Stimulated activated naive CD8-positive, alpha-beta T cell treated with anti-CD3 and anti-CD28 coated beads, Interleukin-15, Interleukin-2, amounts not matched to agents 100 U/mL and 50 U/mL, for 24 hours (primary cell): ENCODE results near the gene FYCO1.
"Not testable (repeated sequence)": the region's sequence is repeated elsewhere in the genome, so short reads cannot be mapped to it uniquely, and the experiment has no call there.

Source experiments
- ATAC-seq: fragments of 150-1000 bp; cut with Tn5 transposase; one replicate; pipeline ENCODE4 v1.10.0; 2021
- DNase-seq: peaks from one replicate; pipeline ENCODE4 v3.0.0; 2021

FYCO1 gene

GRCh38 chr3:45995236-45996192 lies at the start of gene FYCO1:
FYCO1 (minus strand) TSS chr3:45995824; CDS start chr3:45984910, 10,914 bp downstream.
- peak; percentile 93 for DNase-seq
- peak; percentile 81 for ATAC-seq

- ATAC-seq (no peak), DNase-seq (no peak)
These were observed 43.3 kb upstream of the FYCO1 start for GRCh38 chr3:46038916-46039315.

GRCh38 chr3:46038071-46038470 lies 42.4 kb upstream of the FYCO1 start:
- ATAC-seq, DNase-seq: not testable (repeated sequence)

- DNase-seq (no peak), ATAC-seq (no peak)
These were observed 40.6 kb upstream of the FYCO1 start for GRCh38 chr3:46036191-46036590.

DNA sequence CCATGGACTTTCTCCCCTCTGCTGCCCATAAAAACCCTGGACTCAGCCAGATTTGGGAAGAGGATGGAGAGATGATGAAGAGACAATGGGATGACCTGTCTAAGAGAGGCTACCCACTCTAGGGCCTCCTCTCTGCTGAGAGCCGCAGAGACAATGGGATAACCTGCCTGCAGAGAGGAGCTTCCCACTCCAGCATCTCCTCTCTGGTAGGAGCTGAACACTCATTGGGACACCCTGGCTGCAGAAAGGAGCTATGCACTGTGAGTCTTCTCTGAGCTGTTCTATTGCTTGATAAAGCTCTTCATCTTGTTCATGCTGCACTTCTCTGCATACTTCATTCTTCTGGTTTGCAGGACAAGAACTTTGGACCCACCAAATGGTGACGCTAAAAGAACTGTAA lies 36.1 kb upstream of the FYCO1 start:
- DNase-seq (no peak), ATAC-seq (no peak)

- DNase-seq (no peak), ATAC-seq (no peak)
These were observed 35.6 kb upstream of the FYCO1 start for GRCh38 chr3:46031269-46031668.

DNA sequence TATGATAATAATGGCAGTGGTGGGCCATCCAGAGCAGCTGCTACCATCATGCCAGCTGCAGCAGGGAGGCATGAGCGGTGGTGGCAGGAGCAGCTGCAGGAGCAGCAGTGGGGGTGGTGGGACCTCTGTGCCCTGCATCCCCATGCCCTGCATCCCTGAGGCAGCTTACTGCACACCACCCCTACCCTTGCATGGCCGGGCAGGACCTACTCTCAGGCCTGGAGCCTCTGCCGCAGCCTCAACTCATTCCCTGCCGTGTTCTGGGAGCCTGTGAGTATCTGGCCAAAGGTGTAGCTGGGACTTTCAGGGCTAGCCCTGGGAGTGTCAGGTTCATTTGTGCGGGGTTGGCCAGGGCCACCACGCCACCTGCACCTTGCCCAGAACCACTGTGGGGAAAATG lies 35.0 kb upstream of the FYCO1 start:
- ATAC-seq (no peak), DNase-seq (no peak)

DNA sequence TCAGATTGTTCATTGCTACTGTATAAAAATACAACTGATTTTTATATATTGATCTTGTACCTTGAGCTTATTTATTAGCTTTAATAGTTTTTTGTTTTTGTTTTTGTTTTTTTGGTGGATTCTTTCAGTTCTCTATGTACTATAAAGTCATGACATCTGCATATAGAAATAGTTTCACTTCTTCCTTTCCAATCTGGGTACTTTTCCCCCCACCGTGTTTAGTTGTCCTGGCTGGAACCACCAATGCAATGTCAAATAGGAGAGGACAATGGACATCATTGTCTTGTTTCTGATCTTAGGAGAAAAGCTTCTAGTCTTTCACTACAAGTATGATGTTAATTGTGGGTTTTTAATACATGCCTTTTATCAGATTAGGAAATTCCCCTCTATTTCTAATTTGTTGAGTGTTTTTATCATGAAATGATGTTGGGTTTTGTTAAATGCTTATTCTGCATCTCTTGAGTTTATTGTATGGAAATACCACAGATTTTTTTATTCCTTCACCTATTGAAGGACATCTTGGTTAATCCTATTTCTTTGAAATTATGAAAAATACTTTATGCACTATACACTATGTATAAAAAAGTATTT lies 34.4 kb upstream of the FYCO1 start:
- ATAC-seq (no peak), DNase-seq (no peak)

GRCh38 chr3:46027736-46028397 lies 32.2 kb upstream of the FYCO1 start:
- no peak for ATAC-seq
- DNase-seq = no peak

DNA sequence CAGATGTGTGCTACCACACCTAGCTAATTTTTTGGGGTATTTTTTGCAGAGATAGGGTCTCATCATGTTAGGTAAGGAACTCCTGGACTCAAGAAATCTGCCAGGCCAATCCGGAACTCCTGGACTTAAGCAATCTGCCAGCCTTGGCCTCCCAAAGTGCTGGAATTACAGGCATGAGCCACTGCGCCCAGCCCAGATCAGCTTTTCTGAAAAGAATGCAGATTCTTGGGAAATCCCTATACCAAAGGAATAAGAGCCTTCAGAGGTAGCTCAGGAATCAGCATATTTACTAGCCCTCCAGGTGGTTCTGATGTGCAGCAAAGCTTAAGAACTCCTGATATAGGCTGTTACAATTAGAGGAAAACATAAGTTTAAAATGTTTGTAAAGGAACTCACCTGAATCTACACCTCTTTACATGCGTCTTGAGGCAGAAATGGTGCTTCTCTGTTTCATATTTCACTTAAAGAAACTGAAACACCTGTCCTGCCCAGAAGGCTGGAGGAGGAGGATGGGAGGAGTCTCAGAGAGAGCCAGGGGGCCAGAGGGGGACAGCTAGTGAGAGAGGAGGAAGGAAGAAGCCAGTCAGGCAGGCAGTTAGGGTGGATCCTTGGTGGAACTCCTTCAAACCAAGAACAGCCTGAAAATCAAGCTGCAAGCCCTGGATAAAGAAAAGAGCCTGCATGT lies 31.5 kb upstream of the FYCO1 start, which contains the start of gene XCR1:
XCR1 (minus strand) TSS at position 463 of the 685 bp plus-strand sequence. CDS start 5,536 bp downstream, outside the sequence.
- no peak for ATAC-seq
- no peak for DNase-seq

- DNase-seq (no peak), ATAC-seq (no peak)
These were observed 29.5 kb upstream of the FYCO1 start for GRCh38 chr3:46025139-46025538.

DNA sequence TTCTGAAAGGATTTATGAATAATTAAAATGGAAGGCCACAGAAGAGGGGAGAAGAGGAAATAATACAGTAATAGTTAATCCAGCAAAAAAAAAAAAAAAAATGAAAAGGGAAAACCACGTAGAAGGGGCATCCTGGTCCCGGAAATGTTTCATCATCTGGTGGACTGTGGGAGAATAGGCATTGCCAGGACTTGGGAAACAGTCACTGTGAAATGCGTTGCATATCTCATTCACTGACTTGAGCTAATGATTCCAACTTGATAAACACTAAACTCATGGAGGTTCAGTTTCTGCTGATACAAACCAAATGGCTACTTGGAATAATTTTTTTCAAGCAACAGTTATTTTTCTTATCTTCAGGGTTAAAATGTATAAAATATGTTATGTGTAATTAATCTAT lies 28.5 kb upstream of the FYCO1 start:
- no peak for ATAC-seq
- DNase-seq = no peak

- DNase-seq (no peak), ATAC-seq (no peak)
These were observed 27.5 kb upstream of the FYCO1 start for GRCh38 chr3:46022909-46023785.

GRCh38 chr3:46021516-46021915 lies 25.9 kb upstream of the FYCO1 start:
- ATAC-seq = no peak
- no peak for DNase-seq

- DNase-seq (no peak), ATAC-seq (no peak)
These were observed 25.3 kb upstream of the FYCO1 start for GRCh38 chr3:46020766-46021510.

DNA sequence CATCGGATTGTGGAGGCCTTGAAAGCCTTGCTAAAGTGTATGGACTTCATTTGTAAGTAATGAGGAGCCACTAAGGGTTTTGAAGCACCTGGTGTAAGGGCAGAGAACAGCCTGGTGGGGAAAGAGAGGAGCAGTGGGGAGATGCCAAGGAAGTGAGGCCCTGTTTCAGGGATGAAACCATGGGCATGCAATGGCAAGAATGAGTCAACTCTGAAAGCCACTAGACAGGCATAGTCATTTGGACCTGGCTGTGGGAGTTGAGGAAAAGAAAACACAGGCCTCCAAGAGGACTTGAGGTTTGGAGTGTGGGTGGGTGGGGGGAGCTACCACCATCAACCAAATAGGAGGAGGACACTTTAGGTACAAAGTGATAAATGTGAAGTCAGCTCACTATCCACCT lies 24.1 kb upstream of the FYCO1 start:
- DNase-seq (peak; percentile 53), ATAC-seq (peak; percentile 78)

GRCh38 chr3:46017720-46018119 lies 22.1 kb upstream of the FYCO1 start:
- DNase-seq = no peak
- ATAC-seq = peak; percentile 59

DNA sequence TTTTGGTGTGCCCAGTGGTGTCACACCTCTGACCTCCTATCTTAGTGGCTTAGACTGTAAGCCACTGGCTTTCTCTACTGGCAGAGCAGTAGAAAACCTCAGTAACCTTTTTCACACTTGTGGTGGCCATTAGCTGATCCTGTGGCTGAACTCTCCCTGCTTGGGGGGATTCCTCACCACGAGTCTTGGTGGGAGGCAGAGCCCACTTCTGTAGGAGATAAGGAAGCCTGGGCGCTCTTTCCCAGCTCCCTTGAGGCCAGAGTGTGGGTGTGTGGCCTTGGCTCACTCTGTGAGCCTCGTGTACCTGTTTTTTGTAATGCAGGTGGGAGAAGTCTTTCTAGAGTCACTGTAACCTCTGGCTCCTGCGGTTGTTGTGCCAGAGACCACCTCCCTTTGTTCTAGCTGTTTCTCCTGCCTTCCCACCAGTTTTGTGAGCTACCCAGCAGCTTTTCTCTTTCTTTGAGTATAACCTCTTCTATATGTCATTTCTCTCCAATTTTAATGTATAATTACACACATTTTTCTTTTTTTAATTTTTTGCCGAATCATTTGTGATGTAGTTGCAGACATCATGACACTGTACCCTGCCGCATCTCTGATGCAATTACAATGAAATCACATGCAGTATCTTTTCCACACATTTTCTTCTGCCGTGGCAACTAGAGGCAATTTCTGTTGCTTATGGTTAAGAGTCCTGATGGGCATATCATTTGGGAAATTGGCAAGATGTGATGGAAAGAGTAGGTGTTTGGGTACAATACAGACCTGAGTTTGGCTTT lies 17.9 kb upstream of the FYCO1 start:
- ATAC-seq (peak; percentile 20), DNase-seq (no peak)

- no peak for ATAC-seq
- no peak for DNase-seq
These were observed 16.6 kb upstream of the FYCO1 start for GRCh38 chr3:46012246-46012645.
